Uterus (tissue), 2 donors: ENCODE results near the gene ANKIB1.

Source experiments
- CTCF ChIP-seq, 4 experiments: fragments of 200-600 bp in 2 of 4; fragments of 450-650 bp in 2 of 4; sonication (generic) in 2 of 4; IDR thresholded peaks; one replicate each; pipeline ENCODE4 v1.5.1; 2016 to 2019; ENCODE audit warnings: antibody characterized with exemption in 4 of 4, mild to moderate bottlenecking in 2 of 4, moderate library complexity in 1 of 4
- POLR2A ChIP-seq, 2 donors: fragments of 450-650 bp; IDR thresholded peaks; one replicate each; pipeline ENCODE4 v1.6.1; 2016; ENCODE audit warnings: antibody characterized with exemption in 2 of 2, mild to moderate bottlenecking in 1 of 2, moderate library complexity in 1 of 2

GRCh38 chr7:92352009-92352408 is 106.2 kb downstream of the ANKIB1 start:
- TF ChIP-seq CTCF (IDR thresholded peaks at IDR 0.05): no peak
- no peak for TF ChIP-seq POLR2A (IDR thresholded peaks at IDR 0.05)
